EL (cell line): Measurements from ENCODE around the gene CAB39L.

ENCODE experiments used
- DNase-seq: peaks from one replicate; pipeline ENCODE4 v3.0.0-alpha.2; 2016

CAB39L gene

GRCh38 chr13:49443704-49444523 lies at the start of gene CAB39L, which contains the start of gene SETDB2:
Gene CAB39L, minus strand, starts transcription at chr13:49444064. Its CDS starts 61,154 bp downstream, at chr13:49382910.
Gene SETDB2, plus strand, starts transcription at chr13:49444274. Its CDS starts 7,620 bp downstream, at chr13:49451894.
- peak; percentile 99 for DNase-seq

- no peak for DNase-seq
These were observed 44.7 kb upstream of the CAB39L start for GRCh38 chr13:49488563-49488962.

GRCh38 chr13:49481788-49482187 lies 37.9 kb upstream of the CAB39L start:
- DNase-seq, result no peak

- no peak for DNase-seq
These were observed 32.7 kb upstream of the CAB39L start for GRCh38 chr13:49476529-49476928.

- DNase-seq, result no peak
These were observed 28.3 kb upstream of the CAB39L start for GRCh38 chr13:49472186-49472585.

GRCh38 chr13:49466292-49466838 lies 22.5 kb upstream of the CAB39L start:
- no peak for DNase-seq

GRCh38 chr13:49464621-49465325 lies 20.9 kb upstream of the CAB39L start:
- DNase-seq, result no peak

- no peak for DNase-seq
These were observed 20.2 kb upstream of the CAB39L start for GRCh38 chr13:49464085-49464484.

- DNase-seq, result no peak
These were observed 15.7 kb upstream of the CAB39L start for GRCh38 chr13:49459580-49459979.

- peak; percentile 22 for DNase-seq
These were observed 13.4 kb upstream of the CAB39L start for GRCh38 chr13:49457221-49457620.

GRCh38 chr13:49456156-49456555 lies 12.3 kb upstream of the CAB39L start:
- DNase-seq, result no peak

- no peak for DNase-seq
These were observed 11.1 kb upstream of the CAB39L start for GRCh38 chr13:49455007-49455398.

- DNase-seq, result peak; percentile 63
These were observed 10.6 kb upstream of the CAB39L start for GRCh38 chr13:49454388-49455006.

GRCh38 chr13:49453465-49453864 lies 9.6 kb upstream of the CAB39L start:
- DNase-seq, result no peak

GRCh38 chr13:49452725-49453457 lies 9.0 kb upstream of the CAB39L start:
- DNase-seq, result no peak

- DNase-seq, result no peak
These were observed 6.4 kb upstream of the CAB39L start for GRCh38 chr13:49450105-49450819.

- DNase-seq, result no peak
These were observed 4.9 kb upstream of the CAB39L start for GRCh38 chr13:49448753-49449152.

- no peak for DNase-seq
These were observed 2.6 kb upstream of the CAB39L start for GRCh38 chr13:49446473-49446872.

- peak; percentile 71 for DNase-seq
These were observed 896 bp upstream of the CAB39L start for GRCh38 chr13:49444524-49445395.

- DNase-seq, result peak; percentile 52
These were observed 534 bp downstream of the CAB39L start for GRCh38 chr13:49443357-49443703.

GRCh38 chr13:49441846-49442245 lies 2.0 kb downstream of the CAB39L start:
- DNase-seq, result peak; percentile 40
